Fibroblast of lung (primary cell): ENCODE data around the gene YWHAH.

Experiments
- CTCF ChIP-seq, 2 donors: IDR thresholded peaks in 1 of 2; conservative IDR thresholded peaks in 1 of 2; 1 replicate in 1 of 2; 2 replicates in 1 of 2; pipeline ENCODE4 v1.5.1; 2011 to 2012; ENCODE audit warnings: low read length in 2 of 2, control low read depth in 1 of 2, inconsistent platforms in 1 of 2, low read depth in 1 of 2, mild to moderate bottlenecking in 1 of 2
- EZH2 ChIP-seq: IDR thresholded peaks from 2 replicates; pipeline ENCODE4 v1.5.1; 2012; ENCODE audit warnings: low read length, control low read depth, mild to moderate bottlenecking; ENCODE audit errors: missing control alignments

DNA sequence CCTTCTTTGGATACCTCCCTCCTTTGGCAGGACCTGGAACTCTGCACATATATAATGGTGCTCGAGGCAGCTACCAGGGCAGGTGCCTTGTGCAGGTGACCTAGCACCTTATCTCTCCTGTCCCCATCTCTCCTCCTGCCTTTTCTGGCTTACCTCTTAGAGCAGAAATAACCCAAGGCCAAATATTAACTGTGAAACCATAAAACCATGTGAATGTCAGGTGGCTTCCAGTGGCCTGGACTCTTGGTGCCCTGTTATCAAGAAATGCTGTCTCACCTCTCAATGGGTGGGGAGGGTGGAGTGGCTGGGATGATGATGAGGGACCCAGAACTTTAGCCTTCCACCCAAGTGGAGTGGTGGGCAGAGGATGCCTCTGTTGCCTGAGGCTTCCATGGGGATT lies 42.9 kb downstream of the YWHAH start:
- TF ChIP-seq CTCF (conservative IDR thresholded peaks at IDR 0.05 in 1 of 2, IDR thresholded peaks at IDR 0.05 in 1 of 2; ENCODE audit: low read depth in 1 of 2, low read length in 2 of 2) (no peak), EZH2 (no peak)
